GM21367 (cell line): ENCODE measurements around the gene GIMAP7.
"Not testable (repeated sequence)": the region's sequence is repeated elsewhere in the genome, so short reads cannot be mapped to it uniquely, and the experiment has no call there.

Experiments
- ATAC-seq: cut with Tn5 transposase; IDR thresholded peaks from one replicate; pipeline ENCODE4 v1.9.1; 2021; ENCODE audit not compliant: unreplicated experiment

The GIMAP7 gene

DNA sequence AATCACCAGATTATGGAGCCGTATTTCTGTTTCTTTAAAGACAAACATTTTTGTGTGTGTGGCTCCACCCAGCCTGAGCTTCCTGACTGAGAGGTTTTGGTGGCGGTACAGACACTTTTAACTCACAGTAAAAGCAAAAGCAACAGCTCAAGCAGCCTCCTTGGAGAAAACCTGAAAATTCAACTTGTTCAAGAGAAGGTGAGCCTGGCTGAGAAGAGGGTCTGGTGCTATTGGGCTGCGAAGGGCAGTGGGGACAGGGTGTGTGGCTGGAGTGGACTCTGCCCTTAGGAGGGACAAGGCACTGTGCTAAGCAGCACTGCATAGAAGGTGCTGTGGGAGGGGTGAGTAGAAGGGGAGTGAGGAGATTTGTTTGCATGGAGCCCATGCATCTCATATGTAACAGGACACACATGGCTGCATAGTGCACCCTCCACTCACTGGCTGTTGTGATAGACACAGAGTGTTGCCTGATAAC is at the start of gene GIMAP7:
Gene GIMAP7 (plus strand): TSS at position 125 of the 475 bp plus-strand sequence. CDS start 5,103 bp downstream, outside the sequence.
- peak; percentile 77 for ATAC-seq

- ATAC-seq = no peak
Observed at GRCh38 chr7:150464962-150465361, 49.7 kb upstream of the GIMAP7 start.

DNA sequence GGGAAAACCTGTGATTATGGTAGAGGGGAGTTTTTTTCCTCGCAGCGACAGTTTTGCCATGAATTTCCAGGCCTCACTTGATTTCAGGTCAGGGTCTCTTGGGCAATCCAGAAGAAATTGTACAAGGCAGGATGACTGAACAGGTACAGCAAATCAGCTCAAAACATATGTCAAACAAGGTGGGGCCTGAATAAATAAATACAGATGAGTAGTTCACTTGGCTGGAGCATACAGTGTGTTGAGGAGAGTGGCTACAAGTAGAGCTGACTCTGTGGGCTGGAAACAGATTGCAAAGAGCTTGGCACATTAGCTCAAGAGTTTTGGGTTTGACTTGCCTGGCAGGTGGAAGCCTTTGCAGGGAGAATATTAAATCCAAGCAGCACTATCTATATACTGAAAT is 49.3 kb upstream of the GIMAP7 start:
- no peak for ATAC-seq

DNA sequence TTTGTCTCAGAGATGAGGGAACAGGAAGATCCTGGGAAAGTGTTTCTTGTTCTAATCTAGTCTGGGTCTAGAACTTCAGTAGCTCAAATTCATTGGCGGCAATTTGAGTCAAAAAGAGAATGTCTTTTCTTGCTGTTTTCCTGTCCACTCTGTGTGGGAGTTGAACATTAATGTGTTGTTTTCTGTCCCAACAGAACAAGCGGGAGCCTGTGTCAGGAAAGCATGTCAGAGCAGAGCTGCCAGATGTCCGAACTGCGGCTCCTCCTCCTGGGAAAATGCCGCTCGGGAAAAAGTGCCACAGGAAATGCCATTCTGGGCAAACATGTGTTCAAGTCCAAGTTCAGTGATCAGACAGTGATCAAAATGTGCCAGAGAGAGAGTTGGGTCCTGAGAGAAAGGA is 48.2 kb upstream of the GIMAP7 start:
- no peak for ATAC-seq

DNA sequence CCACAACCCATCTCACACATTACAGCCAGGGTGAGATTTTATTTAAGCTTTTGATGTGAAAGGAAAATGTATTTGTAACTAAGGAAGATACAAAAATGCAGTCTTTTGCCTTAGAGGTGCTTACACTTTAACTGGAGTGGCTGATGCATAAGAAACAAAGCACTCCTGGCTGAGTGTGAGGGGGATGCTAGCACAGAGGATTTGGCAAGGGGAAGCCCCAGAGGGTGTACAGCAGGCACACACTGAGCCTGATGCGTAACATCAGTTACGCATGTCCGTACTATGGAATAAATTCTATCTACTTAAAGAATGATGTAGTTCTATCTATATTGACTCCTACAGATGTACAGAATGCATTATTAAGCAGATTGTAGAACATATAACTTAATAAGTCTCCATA is 46.4 kb upstream of the GIMAP7 start:
- ATAC-seq = no peak

- no peak for ATAC-seq
Observed at GRCh38 chr7:150471886-150472285, 42.8 kb upstream of the GIMAP7 start.

DNA sequence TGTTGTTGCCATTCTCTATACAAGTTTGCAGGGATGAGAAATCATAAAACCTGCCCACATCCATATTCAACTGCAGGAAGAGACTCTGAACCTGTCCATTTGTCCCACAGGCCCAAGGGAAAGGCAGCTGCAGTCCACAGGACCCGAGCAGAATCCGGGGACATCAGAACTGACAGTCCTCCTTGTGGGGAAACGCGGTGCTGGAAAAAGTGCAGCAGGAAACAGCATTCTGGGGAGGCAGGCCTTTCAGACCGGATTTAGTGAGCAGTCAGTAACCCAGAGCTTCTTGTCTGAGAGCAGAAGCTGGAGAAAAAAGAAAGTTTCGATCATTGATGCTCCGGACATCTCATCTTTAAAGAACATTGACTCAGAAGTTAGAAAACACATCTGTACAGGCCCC is 40.8 kb upstream of the GIMAP7 start:
- no peak for ATAC-seq

- no peak for ATAC-seq
Observed at GRCh38 chr7:150476285-150476684, 38.4 kb upstream of the GIMAP7 start.

- ATAC-seq = no peak
Observed at GRCh38 chr7:150476819-150477631, 37.6 kb upstream of the GIMAP7 start.

DNA sequence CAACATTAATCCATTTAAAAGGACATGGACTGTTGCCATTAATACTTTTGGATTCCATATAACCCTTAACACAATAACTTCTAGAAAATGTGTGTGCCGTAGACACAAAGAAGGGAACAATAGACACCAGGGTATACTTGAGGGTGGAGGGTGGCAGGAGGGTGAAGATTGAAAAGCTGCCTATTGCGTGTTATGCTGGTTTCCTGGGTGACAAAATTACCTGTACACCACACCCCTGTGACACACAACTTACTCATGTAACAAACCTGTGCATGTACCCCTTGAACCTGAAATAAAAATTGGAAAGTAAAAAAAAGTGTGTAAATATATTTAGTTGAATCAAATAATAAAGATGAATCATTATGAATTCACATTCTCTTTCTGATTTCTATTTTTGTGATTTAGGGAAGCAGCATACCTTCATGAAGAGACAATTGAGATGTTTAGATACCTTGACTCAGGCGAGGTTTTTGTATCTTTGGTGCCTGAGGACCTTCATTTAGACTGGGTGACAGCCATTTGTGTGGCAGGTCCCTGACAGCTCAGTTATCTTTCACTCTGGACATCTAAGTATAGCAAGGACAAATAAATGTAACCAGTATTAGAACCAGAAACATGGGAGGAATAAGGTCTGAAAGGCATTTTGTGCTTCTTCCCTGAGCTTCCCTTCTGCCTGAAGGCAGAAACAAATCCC is 35.5 kb upstream of the GIMAP7 start:
- ATAC-seq = no peak

GRCh38 chr7:150481186-150481920 is 33.3 kb upstream of the GIMAP7 start:
- no peak for ATAC-seq

DNA sequence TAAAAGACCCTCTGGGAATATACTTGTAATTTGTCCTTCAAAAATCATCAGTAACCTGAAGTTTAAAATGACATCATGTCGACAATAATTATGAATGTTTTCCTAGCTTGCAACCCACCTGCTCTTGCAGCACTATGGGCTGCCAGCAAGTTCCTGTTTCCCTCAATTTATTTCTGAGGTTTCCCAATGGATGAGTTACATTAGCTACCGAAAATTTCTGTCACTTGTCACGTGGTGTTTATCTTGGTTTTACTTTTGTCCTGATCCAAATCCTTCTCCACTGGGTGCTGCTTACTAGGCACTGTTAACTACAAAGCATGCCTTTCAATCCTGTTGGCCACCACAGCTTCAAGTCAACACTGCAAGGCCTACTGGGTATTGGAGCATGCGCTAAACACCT is 32.8 kb upstream of the GIMAP7 start:
- no peak for ATAC-seq

DNA sequence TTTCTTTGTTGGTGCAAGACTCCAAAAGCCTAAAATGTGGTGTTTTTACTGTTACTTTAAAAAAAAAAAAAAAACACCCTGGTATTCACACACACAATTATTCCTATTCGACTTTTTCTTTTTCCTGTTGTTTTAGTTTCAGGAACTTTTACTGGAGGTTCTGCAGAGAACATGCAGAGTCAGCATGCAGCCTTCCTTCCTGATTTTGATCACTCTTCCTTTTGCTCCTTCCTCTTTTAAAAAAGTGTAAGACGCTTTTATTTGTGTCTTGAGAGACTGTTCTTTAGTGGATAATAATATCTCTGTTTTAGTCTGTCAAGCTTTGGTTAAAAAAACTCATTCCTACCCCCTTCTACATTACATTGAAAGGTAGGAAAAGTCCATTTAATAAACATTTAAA is 31.2 kb upstream of the GIMAP7 start:
- not testable (repeated sequence) for ATAC-seq

GRCh38 chr7:150484071-150484470 is 30.6 kb upstream of the GIMAP7 start:
- ATAC-seq = not testable (repeated sequence)

GRCh38 chr7:150487625-150488024 is 27.0 kb upstream of the GIMAP7 start:
- no peak for ATAC-seq

- no peak for ATAC-seq
Observed at GRCh38 chr7:150489782-150490181, 24.9 kb upstream of the GIMAP7 start.

GRCh38 chr7:150493442-150493841 is 21.2 kb upstream of the GIMAP7 start:
- not testable (repeated sequence) for ATAC-seq

- ATAC-seq = no peak
Observed at GRCh38 chr7:150502519-150502918, 12.2 kb upstream of the GIMAP7 start.

DNA sequence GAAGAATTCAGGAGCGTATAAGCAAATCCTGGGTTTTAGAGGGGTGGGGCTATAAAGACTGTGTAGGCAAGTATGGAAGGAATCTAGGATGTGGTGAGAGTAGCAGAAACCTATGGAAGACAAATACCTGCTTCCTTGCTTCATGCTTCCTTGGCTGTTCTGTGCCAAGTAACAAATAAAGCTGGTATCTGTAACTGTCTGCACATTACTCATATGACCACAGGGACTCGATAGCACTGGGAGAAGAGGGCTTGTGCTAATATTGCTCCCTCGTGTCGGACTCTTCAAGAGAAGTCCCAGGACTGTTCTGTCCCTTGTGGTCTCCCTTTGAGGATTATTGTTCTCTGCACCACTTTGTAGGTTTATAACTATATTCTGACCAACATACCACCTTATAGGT is 11.5 kb upstream of the GIMAP7 start:
- ATAC-seq = no peak

GRCh38 chr7:150503581-150503980 is 11.1 kb upstream of the GIMAP7 start:
- no peak for ATAC-seq

DNA sequence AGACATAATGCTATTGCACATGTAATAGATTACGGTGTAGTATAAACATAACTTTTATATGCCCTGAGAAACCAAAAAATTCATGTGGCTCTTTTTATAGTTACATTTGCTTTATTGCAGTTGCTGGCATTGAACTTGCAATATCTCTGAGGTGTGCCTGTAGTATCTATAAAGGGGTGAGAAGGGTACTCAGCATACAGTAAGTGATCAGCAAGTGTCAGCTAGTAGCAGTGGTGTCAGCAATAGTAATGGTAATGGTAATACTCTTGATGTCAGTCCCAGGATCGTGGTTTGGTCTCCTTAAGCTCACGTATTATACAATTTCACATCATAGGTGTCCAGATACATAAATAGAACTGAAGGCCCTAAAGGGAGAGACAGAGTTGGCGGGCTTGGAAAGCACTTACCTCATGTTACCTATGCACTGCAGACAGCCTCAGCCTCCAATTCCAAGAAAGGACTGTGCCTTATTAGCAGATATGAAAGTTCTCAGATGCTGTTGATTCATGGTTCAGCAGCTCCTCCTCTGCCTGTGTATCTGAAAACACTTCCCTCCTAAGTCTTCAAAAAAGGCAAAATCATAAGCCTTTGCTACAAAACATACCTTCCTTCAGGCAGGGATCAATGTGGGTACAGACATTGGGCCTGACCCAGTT is 6.6 kb upstream of the GIMAP7 start:
- no peak for ATAC-seq
